ENCODE data around the gene NYNRIN. TPM values are rescaled to one million over a fixed set of nuclear protein-coding genes. Genes with fewer than 3 reads are reported as not detected.

The NYNRIN gene
- total RNA-seq, 1 experiment from 2014 or later, result 16.6 TPM

DNA sequence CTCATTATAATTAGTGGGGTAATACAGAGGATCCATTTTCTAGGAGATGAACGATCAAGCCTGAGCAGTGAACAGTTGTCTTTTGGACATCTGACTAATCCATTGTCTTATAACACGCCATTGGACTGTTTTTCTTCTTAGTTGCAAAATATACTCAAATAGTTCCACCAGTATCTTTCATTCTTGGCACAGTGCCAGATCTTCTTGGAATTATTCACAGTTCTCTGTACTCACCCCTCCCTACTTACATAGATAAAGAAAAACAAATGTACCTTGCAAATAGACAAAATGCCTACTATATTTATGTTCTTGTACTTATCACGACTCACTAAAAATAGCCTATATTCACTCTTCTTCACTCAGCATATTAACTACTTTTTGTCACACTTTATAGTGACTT is 26.9 kb downstream of the NYNRIN start (continued):
- TF ChIP-seq CREM (CRISPR knock-in tag; IDR thresholded peaks at IDR 0.05), result no peak
- no peak for TF ChIP-seq ZNF138 (CRISPR knock-in tag; conservative IDR thresholded peaks at IDR 0.05)
- TF ChIP-seq, protein P1, sequence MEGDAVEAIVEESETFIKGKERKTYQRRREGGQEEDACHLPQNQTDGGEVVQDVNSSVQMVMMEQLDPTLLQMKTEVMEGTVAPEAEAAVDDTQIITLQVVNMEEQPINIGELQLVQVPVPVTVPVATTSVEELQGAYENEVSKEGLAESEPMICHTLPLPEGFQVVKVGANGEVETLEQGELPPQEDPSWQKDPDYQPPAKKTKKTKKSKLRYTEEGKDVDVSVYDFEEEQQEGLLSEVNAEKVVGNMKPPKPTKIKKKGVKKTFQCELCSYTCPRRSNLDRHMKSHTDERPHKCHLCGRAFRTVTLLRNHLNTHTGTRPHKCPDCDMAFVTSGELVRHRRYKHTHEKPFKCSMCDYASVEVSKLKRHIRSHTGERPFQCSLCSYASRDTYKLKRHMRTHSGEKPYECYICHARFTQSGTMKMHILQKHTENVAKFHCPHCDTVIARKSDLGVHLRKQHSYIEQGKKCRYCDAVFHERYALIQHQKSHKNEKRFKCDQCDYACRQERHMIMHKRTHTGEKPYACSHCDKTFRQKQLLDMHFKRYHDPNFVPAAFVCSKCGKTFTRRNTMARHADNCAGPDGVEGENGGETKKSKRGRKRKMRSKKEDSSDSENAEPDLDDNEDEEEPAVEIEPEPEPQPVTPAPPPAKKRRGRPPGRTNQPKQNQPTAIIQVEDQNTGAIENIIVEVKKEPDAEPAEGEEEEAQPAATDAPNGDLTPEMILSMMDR (IDR thresholded peaks at IDR 0.05), result no peak
- TF ChIP-seq, protein P2, sequence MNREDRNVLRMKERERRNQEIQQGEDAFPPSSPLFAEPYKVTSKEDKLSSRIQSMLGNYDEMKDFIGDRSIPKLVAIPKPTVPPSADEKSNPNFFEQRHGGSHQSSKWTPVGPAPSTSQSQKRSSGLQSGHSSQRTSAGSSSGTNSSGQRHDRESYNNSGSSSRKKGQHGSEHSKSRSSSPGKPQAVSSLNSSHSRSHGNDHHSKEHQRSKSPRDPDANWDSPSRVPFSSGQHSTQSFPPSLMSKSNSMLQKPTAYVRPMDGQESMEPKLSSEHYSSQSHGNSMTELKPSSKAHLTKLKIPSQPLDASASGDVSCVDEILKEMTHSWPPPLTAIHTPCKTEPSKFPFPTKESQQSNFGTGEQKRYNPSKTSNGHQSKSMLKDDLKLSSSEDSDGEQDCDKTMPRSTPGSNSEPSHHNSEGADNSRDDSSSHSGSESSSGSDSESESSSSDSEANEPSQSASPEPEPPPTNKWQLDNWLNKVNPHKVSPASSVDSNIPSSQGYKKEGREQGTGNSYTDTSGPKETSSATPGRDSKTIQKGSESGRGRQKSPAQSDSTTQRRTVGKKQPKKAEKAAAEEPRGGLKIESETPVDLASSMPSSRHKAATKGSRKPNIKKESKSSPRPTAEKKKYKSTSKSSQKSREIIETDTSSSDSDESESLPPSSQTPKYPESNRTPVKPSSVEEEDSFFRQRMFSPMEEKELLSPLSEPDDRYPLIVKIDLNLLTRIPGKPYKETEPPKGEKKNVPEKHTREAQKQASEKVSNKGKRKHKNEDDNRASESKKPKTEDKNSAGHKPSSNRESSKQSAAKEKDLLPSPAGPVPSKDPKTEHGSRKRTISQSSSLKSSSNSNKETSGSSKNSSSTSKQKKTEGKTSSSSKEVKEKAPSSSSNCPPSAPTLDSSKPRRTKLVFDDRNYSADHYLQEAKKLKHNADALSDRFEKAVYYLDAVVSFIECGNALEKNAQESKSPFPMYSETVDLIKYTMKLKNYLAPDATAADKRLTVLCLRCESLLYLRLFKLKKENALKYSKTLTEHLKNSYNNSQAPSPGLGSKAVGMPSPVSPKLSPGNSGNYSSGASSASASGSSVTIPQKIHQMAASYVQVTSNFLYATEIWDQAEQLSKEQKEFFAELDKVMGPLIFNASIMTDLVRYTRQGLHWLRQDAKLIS (CRISPR knock-in tag; IDR thresholded peaks at IDR 0.05; ENCODE audit: borderline replicate concordance), result no peak
- no peak for TF ChIP-seq RORB (CRISPR knock-in tag; IDR thresholded peaks at IDR 0.05)
- no peak for TF ChIP-seq NFE2L1 (CRISPR knock-in tag; IDR thresholded peaks at IDR 0.05)
- no peak for TF ChIP-seq JAZF1 (CRISPR knock-in tag; IDR thresholded peaks at IDR 0.05)
- TF ChIP-seq, protein P3, sequence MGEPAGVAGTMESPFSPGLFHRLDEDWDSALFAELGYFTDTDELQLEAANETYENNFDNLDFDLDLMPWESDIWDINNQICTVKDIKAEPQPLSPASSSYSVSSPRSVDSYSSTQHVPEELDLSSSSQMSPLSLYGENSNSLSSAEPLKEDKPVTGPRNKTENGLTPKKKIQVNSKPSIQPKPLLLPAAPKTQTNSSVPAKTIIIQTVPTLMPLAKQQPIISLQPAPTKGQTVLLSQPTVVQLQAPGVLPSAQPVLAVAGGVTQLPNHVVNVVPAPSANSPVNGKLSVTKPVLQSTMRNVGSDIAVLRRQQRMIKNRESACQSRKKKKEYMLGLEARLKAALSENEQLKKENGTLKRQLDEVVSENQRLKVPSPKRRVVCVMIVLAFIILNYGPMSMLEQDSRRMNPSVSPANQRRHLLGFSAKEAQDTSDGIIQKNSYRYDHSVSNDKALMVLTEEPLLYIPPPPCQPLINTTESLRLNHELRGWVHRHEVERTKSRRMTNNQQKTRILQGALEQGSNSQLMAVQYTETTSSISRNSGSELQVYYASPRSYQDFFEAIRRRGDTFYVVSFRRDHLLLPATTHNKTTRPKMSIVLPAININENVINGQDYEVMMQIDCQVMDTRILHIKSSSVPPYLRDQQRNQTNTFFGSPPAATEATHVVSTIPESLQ (CRISPR knock-in tag; IDR thresholded peaks at IDR 0.05), result no peak
- TF ChIP-seq, protein P4, sequence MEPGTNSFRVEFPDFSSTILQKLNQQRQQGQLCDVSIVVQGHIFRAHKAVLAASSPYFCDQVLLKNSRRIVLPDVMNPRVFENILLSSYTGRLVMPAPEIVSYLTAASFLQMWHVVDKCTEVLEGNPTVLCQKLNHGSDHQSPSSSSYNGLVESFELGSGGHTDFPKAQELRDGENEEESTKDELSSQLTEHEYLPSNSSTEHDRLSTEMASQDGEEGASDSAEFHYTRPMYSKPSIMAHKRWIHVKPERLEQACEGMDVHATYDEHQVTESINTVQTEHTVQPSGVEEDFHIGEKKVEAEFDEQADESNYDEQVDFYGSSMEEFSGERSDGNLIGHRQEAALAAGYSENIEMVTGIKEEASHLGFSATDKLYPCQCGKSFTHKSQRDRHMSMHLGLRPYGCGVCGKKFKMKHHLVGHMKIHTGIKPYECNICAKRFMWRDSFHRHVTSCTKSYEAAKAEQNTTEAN (CRISPR knock-in tag; IDR thresholded peaks at IDR 0.05), result no peak

DNA sequence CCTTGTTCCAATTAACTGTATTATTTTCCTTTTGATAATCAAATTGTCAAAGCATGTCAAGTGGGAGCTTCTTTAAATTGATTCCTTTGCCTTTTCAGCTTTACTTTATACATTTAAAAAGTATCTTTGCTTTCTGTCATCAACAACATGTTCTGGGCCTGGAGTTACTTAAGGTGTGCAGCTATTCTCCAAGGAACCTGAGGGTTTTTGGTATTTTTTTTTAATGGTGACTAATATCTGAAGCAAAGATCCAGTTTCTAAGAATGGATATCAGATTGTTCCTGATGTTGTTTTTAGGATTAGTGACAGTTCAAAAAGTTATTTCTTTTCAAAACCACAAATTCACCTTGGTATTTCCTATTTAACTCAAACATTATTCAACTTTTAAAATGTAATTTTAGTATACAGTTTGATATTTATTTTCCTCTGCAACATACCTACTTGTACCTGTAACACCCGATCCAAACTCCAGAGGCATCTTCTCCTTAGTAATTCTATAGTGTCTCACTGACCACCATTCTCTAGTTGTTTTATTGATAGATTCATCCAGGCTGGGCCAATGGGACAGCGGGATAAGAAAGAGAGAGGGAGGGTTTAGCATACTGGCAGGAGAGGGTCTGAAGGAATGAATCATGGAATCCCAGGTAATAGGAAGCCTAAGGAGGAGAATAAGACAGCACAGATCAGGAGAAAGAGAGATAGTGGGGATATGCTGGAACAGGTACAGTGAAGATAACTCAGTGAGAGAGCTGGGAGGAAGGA is 27.5 kb downstream of the NYNRIN start:
- no peaks in the 10 kb centered on the region for H3K36me3 Mint-ChIP-seq
- H3K27ac Mint-ChIP-seq, result no peak overlapping the region
- no peaks in the 10 kb centered on the region for H3K9me3 Mint-ChIP-seq
- DNase-seq (ENCODE audit: low spot score) (no peak), ATAC-seq (no peak)
- POLR2A ChIA-PET, result no interaction called here
- H3K4me3 Mint-ChIP-seq, result no peak overlapping the region
- peaks cover 22% of the 10 kb centered on the region for H3K27me3 Mint-ChIP-seq (ENCODE audit: low read depth)
- CTCF ChIA-PET, result interaction anchor here (1.1 to 11.4 kb wide), 10 partner anchors 10 to 105 kb away, joined by 3 to 518 read pairs (median 6); partner anchors contain the start of genes ADCY4, NYNRIN, RIPK3 and SDR39U1
- H3K4me1 Mint-ChIP-seq, result peaks cover 25% of the 10 kb centered on the region
- TF ChIP-seq, protein P5, sequence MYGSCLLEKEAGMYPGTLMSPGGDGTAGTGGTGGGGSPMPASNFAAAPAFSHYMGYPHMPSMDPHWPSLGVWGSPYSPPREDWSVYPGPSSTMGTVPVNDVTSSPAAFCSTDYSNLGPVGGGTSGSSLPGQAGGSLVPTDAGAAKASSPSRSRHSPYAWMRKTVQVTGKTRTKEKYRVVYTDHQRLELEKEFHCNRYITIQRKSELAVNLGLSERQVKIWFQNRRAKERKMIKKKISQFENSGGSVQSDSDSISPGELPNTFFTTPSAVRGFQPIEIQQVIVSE (CRISPR knock-in tag; IDR thresholded peaks at IDR 0.05; ENCODE audit: borderline replicate concordance), result no peak
- TF ChIP-seq, protein P6, sequence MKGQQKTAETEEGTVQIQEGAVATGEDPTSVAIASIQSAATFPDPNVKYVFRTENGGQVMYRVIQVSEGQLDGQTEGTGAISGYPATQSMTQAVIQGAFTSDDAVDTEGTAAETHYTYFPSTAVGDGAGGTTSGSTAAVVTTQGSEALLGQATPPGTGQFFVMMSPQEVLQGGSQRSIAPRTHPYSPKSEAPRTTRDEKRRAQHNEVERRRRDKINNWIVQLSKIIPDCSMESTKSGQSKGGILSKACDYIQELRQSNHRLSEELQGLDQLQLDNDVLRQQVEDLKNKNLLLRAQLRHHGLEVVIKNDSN (CRISPR knock-in tag; IDR thresholded peaks at IDR 0.05), result no peak
- TF ChIP-seq TEAD4 (CRISPR knock-in tag; IDR thresholded peaks at IDR 0.05), result no peak
- TF ChIP-seq, protein P7, sequence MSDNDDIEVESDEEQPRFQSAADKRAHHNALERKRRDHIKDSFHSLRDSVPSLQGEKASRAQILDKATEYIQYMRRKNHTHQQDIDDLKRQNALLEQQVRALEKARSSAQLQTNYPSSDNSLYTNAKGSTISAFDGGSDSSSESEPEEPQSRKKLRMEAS (CRISPR knock-in tag; IDR thresholded peaks at IDR 0.05), result no peak
- no peak for TF ChIP-seq ZNF138 (CRISPR knock-in tag; conservative IDR thresholded peaks at IDR 0.05)
- TF ChIP-seq TEAD1 (CRISPR knock-in tag; IDR thresholded peaks at IDR 0.05), result no peak
- TF ChIP-seq, protein P4 (CRISPR knock-in tag; IDR thresholded peaks at IDR 0.05), result no peak
- no peak for TF ChIP-seq NR2C2 (CRISPR knock-in tag; IDR thresholded peaks at IDR 0.05)
- no peak for TF ChIP-seq JUN (CRISPR knock-in tag; IDR thresholded peaks at IDR 0.05)
- TF ChIP-seq KAT7 (CRISPR knock-in tag; IDR thresholded peaks at IDR 0.05; ENCODE audit: borderline replicate concordance), result no peak
- TF ChIP-seq NR1H2 (CRISPR knock-in tag; IDR thresholded peaks at IDR 0.05), result no peak
- TF ChIP-seq, protein P8, sequence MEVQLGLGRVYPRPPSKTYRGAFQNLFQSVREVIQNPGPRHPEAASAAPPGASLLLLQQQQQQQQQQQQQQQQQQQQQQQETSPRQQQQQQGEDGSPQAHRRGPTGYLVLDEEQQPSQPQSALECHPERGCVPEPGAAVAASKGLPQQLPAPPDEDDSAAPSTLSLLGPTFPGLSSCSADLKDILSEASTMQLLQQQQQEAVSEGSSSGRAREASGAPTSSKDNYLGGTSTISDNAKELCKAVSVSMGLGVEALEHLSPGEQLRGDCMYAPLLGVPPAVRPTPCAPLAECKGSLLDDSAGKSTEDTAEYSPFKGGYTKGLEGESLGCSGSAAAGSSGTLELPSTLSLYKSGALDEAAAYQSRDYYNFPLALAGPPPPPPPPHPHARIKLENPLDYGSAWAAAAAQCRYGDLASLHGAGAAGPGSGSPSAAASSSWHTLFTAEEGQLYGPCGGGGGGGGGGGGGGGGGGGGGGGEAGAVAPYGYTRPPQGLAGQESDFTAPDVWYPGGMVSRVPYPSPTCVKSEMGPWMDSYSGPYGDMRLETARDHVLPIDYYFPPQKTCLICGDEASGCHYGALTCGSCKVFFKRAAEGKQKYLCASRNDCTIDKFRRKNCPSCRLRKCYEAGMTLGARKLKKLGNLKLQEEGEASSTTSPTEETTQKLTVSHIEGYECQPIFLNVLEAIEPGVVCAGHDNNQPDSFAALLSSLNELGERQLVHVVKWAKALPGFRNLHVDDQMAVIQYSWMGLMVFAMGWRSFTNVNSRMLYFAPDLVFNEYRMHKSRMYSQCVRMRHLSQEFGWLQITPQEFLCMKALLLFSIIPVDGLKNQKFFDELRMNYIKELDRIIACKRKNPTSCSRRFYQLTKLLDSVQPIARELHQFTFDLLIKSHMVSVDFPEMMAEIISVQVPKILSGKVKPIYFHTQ (CRISPR knock-in tag; IDR thresholded peaks at IDR 0.05), result no peak

All from WTC11 (cell line).